PC-9 (cell line): Measurements from ENCODE around the gene MAP2K5. TPM values are rescaled to one million over a fixed set of nuclear protein-coding genes. Genes with fewer than 3 reads are reported as not detected.

ENCODE experiments used
- BruUV-seq: library from RNA; stranded (reverse); fragments of 400-500 nt; replicated peaks from 2 replicates; lab custom pipeline; 2021; lab: Mats Ljungman, UMichigan
- CTCF ChIA-PET: fragments of 300-600 bp; sonication (Branson Sonifier 250); formaldehyde crosslinking; loops from one replicate; lab custom pipeline; 2022; ENCODE audit warnings: antibody characterized with exemption; lab: Charles Lee
- POLR2A ChIA-PET: fragments of 300-600 bp; sonication (Branson Sonifier 250); formaldehyde crosslinking; loops from one replicate; lab custom pipeline; 2022; ENCODE audit warnings: antibody characterized with exemption; ENCODE audit not compliant: unreplicated experiment; lab: Charles Lee
- DNase-seq, 2 experiments: peaks; one replicate each; pipeline versions ENCODE4 v3.0.0 to v3.0.0-alpha.2; 2015 to 2022; ENCODE audit warnings: mixed read lengths in 1 of 2
- H2AFZ ChIP-seq: fragments of 200-600 bp; sonication (generic); 2 replicates; pipeline ENCODE4 v1.8.1; 2017; ENCODE audit warnings: antibody characterized with exemption
- H3F3A ChIP-seq: fragments of 200-600 bp; sonication (generic); 2 replicates; pipeline ENCODE4 v1.8.1; 2017; ENCODE audit warnings: antibody characterized with exemption, mild to moderate bottlenecking, low read depth; ENCODE audit not compliant: insufficient read depth
- H3K27ac ChIP-seq: fragments of 200-600 bp; sonication (generic); 2 replicates; pipeline ENCODE4 v1.6.1; 2016; ENCODE audit warnings: mixed run types
- H3K27me3 ChIP-seq: fragments of 200-600 bp; sonication (generic); 2 replicates; pipeline ENCODE4 v1.6.1; 2016; ENCODE audit warnings: low read depth, mixed run types; ENCODE audit not compliant: insufficient read depth
- H3K36me3 ChIP-seq: fragments of 200-600 bp; sonication (generic); 2 replicates; pipeline ENCODE4 v1.6.1; 2016; ENCODE audit warnings: low read depth, mixed run types
- H3K4me1 ChIP-seq: fragments of 200-600 bp; sonication (generic); replicated peaks from 2 replicates; pipeline ENCODE4 v1.6.1; 2016; ENCODE audit warnings: mixed run types; ENCODE audit not compliant: insufficient read depth
- H3K4me2 ChIP-seq: fragments of 200-600 bp; sonication (generic); 2 replicates; pipeline ENCODE4 v1.6.1; 2017; ENCODE audit warnings: mixed run types
- H3K4me3 ChIP-seq: fragments of 200-600 bp; sonication (generic); 2 replicates; pipeline ENCODE4 v1.6.1; 2016; ENCODE audit warnings: mixed run types
- H3K79me2 ChIP-seq: fragments of 200-600 bp; sonication (generic); 2 replicates; pipeline ENCODE4 v1.6.1; 2017; ENCODE audit warnings: low read depth, mixed run types
- H3K9me2 ChIP-seq: fragments of 200-600 bp; sonication (generic); 2 replicates; pipeline ENCODE4 v1.8.1; 2017; ENCODE audit warnings: mild to moderate bottlenecking; ENCODE audit not compliant: insufficient read depth
- H3K9me3 ChIP-seq: fragments of 200-600 bp; sonication (generic); 2 replicates; pipeline ENCODE4 v1.8.1; 2016; ENCODE audit warnings: low read depth; ENCODE audit not compliant: insufficient read depth
- H4K20me1 ChIP-seq: fragments of 200-600 bp; sonication (generic); 2 replicates; pipeline ENCODE4 v1.8.1; 2017; ENCODE audit not compliant: insufficient read depth
- EZH2 ChIP-seq: fragments of 200-600 bp; sonication (generic); IDR thresholded peaks from 2 replicates; pipeline ENCODE4 v1.8.0; 2017; ENCODE audit warnings: antibody characterized with exemption, low read depth
- intact Hi-C: fragments of 100-400 bp; cut with micrococcal nuclease; formaldehyde crosslinking; loops from one replicate; pipeline ENCODE4 v1.10.0; 2022; ENCODE audit not compliant: unreplicated experiment
- total RNA-seq: library from RNA; stranded (reverse); gene quantifications from 2 replicates; pipeline ENCODE4 v1.2.3, GENCODE V29; 2021
- TF ChIP-seq, protein P1 (sequence below): fragments of 200-600 bp; sonication (generic); conservative IDR thresholded peaks from 2 replicates; pipeline ENCODE4 v1.6.1; 2017; ENCODE audit warnings: mixed run types, antibody characterized with exemption, mild to moderate bottlenecking, moderate library complexity

Gene MAP2K5
- total RNA-seq, 1 experiment from 2014 or later: 26.9 TPM

DNA sequence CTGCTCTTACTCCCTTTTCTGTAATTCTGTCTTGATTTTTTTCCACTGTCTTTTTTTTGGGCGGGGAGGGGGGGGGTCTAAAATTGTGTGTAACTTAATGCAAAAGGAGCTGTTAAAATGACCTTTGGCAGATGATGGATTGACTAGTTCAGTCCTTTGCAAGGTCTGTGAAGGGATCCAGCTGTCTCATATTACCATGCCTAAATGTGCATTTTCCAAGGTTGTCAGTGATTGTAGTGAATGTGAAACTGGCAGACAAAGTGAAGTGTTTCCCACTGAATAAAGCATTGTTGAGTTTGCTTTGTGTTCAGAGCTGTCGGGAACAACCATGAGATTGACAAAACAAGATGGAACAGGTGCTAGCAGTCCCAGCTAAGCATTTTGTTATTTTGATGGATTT is 172.7 kb downstream of the MAP2K5 start:
- TF ChIP-seq, protein P1, sequence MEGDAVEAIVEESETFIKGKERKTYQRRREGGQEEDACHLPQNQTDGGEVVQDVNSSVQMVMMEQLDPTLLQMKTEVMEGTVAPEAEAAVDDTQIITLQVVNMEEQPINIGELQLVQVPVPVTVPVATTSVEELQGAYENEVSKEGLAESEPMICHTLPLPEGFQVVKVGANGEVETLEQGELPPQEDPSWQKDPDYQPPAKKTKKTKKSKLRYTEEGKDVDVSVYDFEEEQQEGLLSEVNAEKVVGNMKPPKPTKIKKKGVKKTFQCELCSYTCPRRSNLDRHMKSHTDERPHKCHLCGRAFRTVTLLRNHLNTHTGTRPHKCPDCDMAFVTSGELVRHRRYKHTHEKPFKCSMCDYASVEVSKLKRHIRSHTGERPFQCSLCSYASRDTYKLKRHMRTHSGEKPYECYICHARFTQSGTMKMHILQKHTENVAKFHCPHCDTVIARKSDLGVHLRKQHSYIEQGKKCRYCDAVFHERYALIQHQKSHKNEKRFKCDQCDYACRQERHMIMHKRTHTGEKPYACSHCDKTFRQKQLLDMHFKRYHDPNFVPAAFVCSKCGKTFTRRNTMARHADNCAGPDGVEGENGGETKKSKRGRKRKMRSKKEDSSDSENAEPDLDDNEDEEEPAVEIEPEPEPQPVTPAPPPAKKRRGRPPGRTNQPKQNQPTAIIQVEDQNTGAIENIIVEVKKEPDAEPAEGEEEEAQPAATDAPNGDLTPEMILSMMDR: no peak
- no peak for TF ChIP-seq EZH2
- no peaks in the 10 kb centered on the region for H3K79me2 ChIP-seq
- CTCF ChIA-PET: no interaction called here

GRCh38 chr15:67716171-67716570 is 173.7 kb downstream of the MAP2K5 start:
- no peak for DNase-seq
- no peaks in the 10 kb centered on the region for H3K79me2 ChIP-seq
- no peaks in the 10 kb centered on the region for H3K9me3 ChIP-seq
- no peaks in the 10 kb centered on the region for H4K20me1 ChIP-seq
- no peak overlapping the region for H3K4me2 ChIP-seq
- ChIA-PET CTCF (no interaction called here), POLR2A (interaction anchor here (0.6 kb wide), 1 partner anchor 29 kb away, joined by 3 read pairs; no protein-coding TSS in a partner anchor)
- H3K4me1 ChIP-seq: no peaks in the 10 kb centered on the region
- no peaks in the 10 kb centered on the region for H3F3A ChIP-seq
- no peak for TF ChIP-seq EZH2
- TF ChIP-seq, protein P1: no peak
- H3K27ac ChIP-seq: no peak overlapping the region
- no peak overlapping the region for H3K4me3 ChIP-seq
- no peaks in the 10 kb centered on the region for H3K36me3 ChIP-seq
- intact Hi-C loops: no loop called here
- no peaks in the 10 kb centered on the region for H3K27me3 ChIP-seq
- BruUV-seq: no TSS peak
- H2AFZ ChIP-seq: no peak overlapping the region
- no peaks in the 10 kb centered on the region for H3K9me2 ChIP-seq

More for the DNA sequence above, 172.7 kb downstream of the MAP2K5 start:
- POLR2A ChIA-PET: no interaction called here
- Histone ChIP-seq H3K9me2 (no peaks in the 10 kb centered on the region), H3K27ac (no peak overlapping the region), H3K4me1 (no peaks in the 10 kb centered on the region), H3K9me3 (no peaks in the 10 kb centered on the region), H2AFZ (no peak overlapping the region), H3K4me3 (no peak overlapping the region), H4K20me1 (no peaks in the 10 kb centered on the region), H3F3A (no peaks in the 10 kb centered on the region), H3K36me3 (no peaks in the 10 kb centered on the region), H3K4me2 (no peak overlapping the region), H3K27me3 (no peaks in the 10 kb centered on the region)
- no peak for DNase-seq
- intact Hi-C loops: no loop called here
- BruUV-seq: no TSS peak

- Histone ChIP-seq H2AFZ (no peak overlapping the region), H3K36me3 (no peaks in the 10 kb centered on the region), H3K4me1 (no peaks in the 10 kb centered on the region), H3K9me3 (no peaks in the 10 kb centered on the region), H3F3A (no peaks in the 10 kb centered on the region), H4K20me1 (no peaks in the 10 kb centered on the region), H3K9me2 (no peaks in the 10 kb centered on the region), H3K27me3 (no peaks in the 10 kb centered on the region), H3K4me2 (no peak overlapping the region), H3K4me3 (no peak overlapping the region), H3K27ac (no peak overlapping the region), H3K79me2 (no peaks in the 10 kb centered on the region)
- POLR2A ChIA-PET: no interaction called here
- intact Hi-C loops: no loop called here
- TF ChIP-seq EZH2: no peak
- TF ChIP-seq, protein P1: no peak
- BruUV-seq: no TSS peak
- CTCF ChIA-PET: no interaction called here
- DNase-seq: no peak
These were observed 175.3 kb downstream of the MAP2K5 start for GRCh38 chr15:67717776-67718175.
